Measurements from ENCODE around the gene INHBA. TPM values are rescaled to one million over a fixed set of nuclear protein-coding genes. Genes with fewer than 3 reads are reported as not detected.

INHBA gene
- 2.8 TPM for polyA plus RNA-seq
- long read RNA-seq, donor 1, partial matches to known transcripts: 0 of 1 reads
- long read RNA-seq, donor 1, other reads (novel, unspliced or antisense): 0 of 1 reads
- long read RNA-seq, donor 2, partial matches to known transcripts: 0 of 4 reads
- long read RNA-seq, donor 2, other reads (novel, unspliced or antisense): 0 of 4 reads
- long read RNA-seq, donor 3, partial matches to known transcripts: 0 of 3 reads
- long read RNA-seq, donor 3, other reads (novel, unspliced or antisense): 0 of 3 reads
- long read RNA-seq, donor 4: 0 reads
- long read RNA-seq, donor 5: 0 reads
- long read RNA-seq, donor 6, partial matches to known transcripts: 0 of 3 reads
- long read RNA-seq, donor 6, other reads (novel, unspliced or antisense): 0 of 3 reads
- long read RNA-seq, donor 7: 0 reads
- long read RNA-seq, donor 8, partial matches to known transcripts: 0 of 2 reads
- long read RNA-seq, donor 8, other reads (novel, unspliced or antisense): 0 of 2 reads
- long read RNA-seq, donor 9, partial matches to known transcripts: 0 of 1 reads
- long read RNA-seq, donor 9, other reads (novel, unspliced or antisense): 0 of 1 reads
- long read RNA-seq, donor 10, partial matches to known transcripts: 0 of 2 reads
- long read RNA-seq, donor 10, other reads (novel, unspliced or antisense): 0 of 2 reads
- long read RNA-seq, donor 11, full-length matches to known transcripts: 1 of 1 reads
- long read RNA-seq, donor 11, partial matches to known transcripts: 0 of 1 reads
- long read RNA-seq, donor 11, other reads (novel, unspliced or antisense): 0 of 1 reads

GRCh38 chr7:41702635-41703371, at the start of gene INHBA:
Gene INHBA (minus strand): TSS chr7:41703090. CDS start chr7:41700374, 2,716 bp downstream.
- Histone ChIP-seq H3K27ac (ENCODE audit: low read length) (no peak within 1 kb of the TSS), H3K27me3 (ENCODE audit: control insufficient read depth, insufficient read depth, low read length) (peaks cover 57% of the 10 kb centered on the region), H3K9me3 (ENCODE audit: control insufficient read depth, low read depth, low read length) (no peaks in the 10 kb centered on the region), H3K36me3 (ENCODE audit: control insufficient read depth, insufficient read depth, low read length) (no peaks in the 10 kb centered on the region), H3K4me1 (ENCODE audit: control insufficient read depth, insufficient read depth, low read length) (peaks cover 7% of the 10 kb centered on the region), H3K4me3 (ENCODE audit: low read length) (no peak within 1 kb of the TSS)
- no peak for DNase-seq
- no CpG with 5 or more reads among the region's 3 CpGs for WGBS (ENCODE audit: insufficient coverage, low lambda C conversion rate)

GRCh38 chr7:41752615-41753014, 49.7 kb upstream of the INHBA start:
- no peak overlapping the region for H3K27ac ChIP-seq (ENCODE audit: low read length)
- no peaks in the 10 kb centered on the region for H3K4me1 ChIP-seq (ENCODE audit: control insufficient read depth, insufficient read depth, low read length)
- H3K27me3 ChIP-seq (ENCODE audit: control insufficient read depth, insufficient read depth, low read length): no peaks in the 10 kb centered on the region
- 80% methylated on average over 1 of the region's 2 CpGs for WGBS (ENCODE audit: insufficient coverage, low lambda C conversion rate)
- no peaks in the 10 kb centered on the region for H3K9me3 ChIP-seq (ENCODE audit: control insufficient read depth, low read depth, low read length)
- H3K4me3 ChIP-seq (ENCODE audit: low read length): no peak overlapping the region
- DNase-seq: no peak
- H3K36me3 ChIP-seq (ENCODE audit: control insufficient read depth, insufficient read depth, low read length): no peaks in the 10 kb centered on the region

GRCh38 chr7:41750661-41751540, 48.0 kb upstream of the INHBA start:
- no peak for DNase-seq
- no peak overlapping the region for H3K27ac ChIP-seq (ENCODE audit: low read length)
- H3K9me3 ChIP-seq (ENCODE audit: control insufficient read depth, low read depth, low read length): no peaks in the 10 kb centered on the region
- H3K4me1 ChIP-seq (ENCODE audit: control insufficient read depth, insufficient read depth, low read length): no peaks in the 10 kb centered on the region
- no peaks in the 10 kb centered on the region for H3K27me3 ChIP-seq (ENCODE audit: control insufficient read depth, insufficient read depth, low read length)
- WGBS (ENCODE audit: insufficient coverage, low lambda C conversion rate): no CpG with 5 or more reads among the region's 1 CpG
- H3K36me3 ChIP-seq (ENCODE audit: control insufficient read depth, insufficient read depth, low read length): no peaks in the 10 kb centered on the region
- H3K4me3 ChIP-seq (ENCODE audit: low read length): no peak overlapping the region

GRCh38 chr7:41747961-41748360, 45.1 kb upstream of the INHBA start:
- Histone ChIP-seq H3K36me3 (ENCODE audit: control insufficient read depth, insufficient read depth, low read length) (no peaks in the 10 kb centered on the region), H3K4me1 (ENCODE audit: control insufficient read depth, insufficient read depth, low read length) (no peaks in the 10 kb centered on the region), H3K27ac (ENCODE audit: low read length) (no peak overlapping the region), H3K9me3 (ENCODE audit: control insufficient read depth, low read depth, low read length) (no peaks in the 10 kb centered on the region), H3K27me3 (ENCODE audit: control insufficient read depth, insufficient read depth, low read length) (no peaks in the 10 kb centered on the region), H3K4me3 (ENCODE audit: low read length) (no peak overlapping the region)
- no peak for DNase-seq

GRCh38 chr7:41745451-41745850, 42.6 kb upstream of the INHBA start:
- Histone ChIP-seq H3K4me1 (ENCODE audit: control insufficient read depth, insufficient read depth, low read length) (no peaks in the 10 kb centered on the region), H3K27ac (ENCODE audit: low read length) (no peak overlapping the region), H3K9me3 (ENCODE audit: control insufficient read depth, low read depth, low read length) (no peaks in the 10 kb centered on the region), H3K4me3 (ENCODE audit: low read length) (no peak overlapping the region), H3K27me3 (ENCODE audit: control insufficient read depth, insufficient read depth, low read length) (no peaks in the 10 kb centered on the region), H3K36me3 (ENCODE audit: control insufficient read depth, insufficient read depth, low read length) (no peaks in the 10 kb centered on the region)
- DNase-seq: no peak

GRCh38 chr7:41744161-41744560, 41.3 kb upstream of the INHBA start:
- 86% methylated on average over 1 of the region's 4 CpGs for WGBS (ENCODE audit: insufficient coverage, low lambda C conversion rate)
- no peak overlapping the region for H3K27ac ChIP-seq (ENCODE audit: low read length)

GRCh38 chr7:41742401-41743020, 39.6 kb upstream of the INHBA start:
- Histone ChIP-seq H3K4me3 (ENCODE audit: low read length) (no peak overlapping the region), H3K4me1 (ENCODE audit: control insufficient read depth, insufficient read depth, low read length) (no peaks in the 10 kb centered on the region), H3K27me3 (ENCODE audit: control insufficient read depth, insufficient read depth, low read length) (no peaks in the 10 kb centered on the region), H3K36me3 (ENCODE audit: control insufficient read depth, insufficient read depth, low read length) (no peaks in the 10 kb centered on the region), H3K9me3 (ENCODE audit: control insufficient read depth, low read depth, low read length) (no peaks in the 10 kb centered on the region), H3K27ac (ENCODE audit: low read length) (no peak overlapping the region)
- no CpG with 5 or more reads among the region's 2 CpGs for WGBS (ENCODE audit: insufficient coverage, low lambda C conversion rate)
- no peak for DNase-seq

More at GRCh38 chr7:41744161-41744560, 41.3 kb upstream of the INHBA start:
- Histone ChIP-seq H3K9me3 (ENCODE audit: control insufficient read depth, low read depth, low read length) (no peaks in the 10 kb centered on the region), H3K4me3 (ENCODE audit: low read length) (no peak overlapping the region), H3K36me3 (ENCODE audit: control insufficient read depth, insufficient read depth, low read length) (no peaks in the 10 kb centered on the region), H3K4me1 (ENCODE audit: control insufficient read depth, insufficient read depth, low read length) (no peaks in the 10 kb centered on the region), H3K27me3 (ENCODE audit: control insufficient read depth, insufficient read depth, low read length) (no peaks in the 10 kb centered on the region)
- no peak for DNase-seq

- Histone ChIP-seq H3K27me3 (ENCODE audit: control insufficient read depth, insufficient read depth, low read length) (no peaks in the 10 kb centered on the region), H3K4me3 (ENCODE audit: low read length) (no peak overlapping the region), H3K9me3 (ENCODE audit: control insufficient read depth, low read depth, low read length) (no peaks in the 10 kb centered on the region), H3K27ac (ENCODE audit: low read length) (no peak overlapping the region), H3K36me3 (ENCODE audit: control insufficient read depth, insufficient read depth, low read length) (no peaks in the 10 kb centered on the region), H3K4me1 (ENCODE audit: control insufficient read depth, insufficient read depth, low read length) (no peaks in the 10 kb centered on the region)
- no CpG with 5 or more reads among the region's 3 CpGs for WGBS (ENCODE audit: insufficient coverage, low lambda C conversion rate)
- DNase-seq: no peak
Observed at GRCh38 chr7:41738806-41739205, 35.9 kb upstream of the INHBA start.

GRCh38 chr7:41738336-41738735, 35.4 kb upstream of the INHBA start:
- no peak overlapping the region for H3K27ac ChIP-seq (ENCODE audit: low read length)
- H3K27me3 ChIP-seq (ENCODE audit: control insufficient read depth, insufficient read depth, low read length): no peaks in the 10 kb centered on the region
- H3K4me3 ChIP-seq (ENCODE audit: low read length): no peak overlapping the region
- no CpG with 5 or more reads among the region's 4 CpGs for WGBS (ENCODE audit: insufficient coverage, low lambda C conversion rate)
- no peaks in the 10 kb centered on the region for H3K36me3 ChIP-seq (ENCODE audit: control insufficient read depth, insufficient read depth, low read length)
- H3K4me1 ChIP-seq (ENCODE audit: control insufficient read depth, insufficient read depth, low read length): no peaks in the 10 kb centered on the region
- DNase-seq: no peak
- H3K9me3 ChIP-seq (ENCODE audit: control insufficient read depth, low read depth, low read length): no peaks in the 10 kb centered on the region

Measured in large intestine (tissue), 12 donors.